Omental fat pad (tissue), 4 donors: ENCODE measurements around the gene SLCO3A1. TPM values are rescaled to one million over a fixed set of nuclear protein-coding genes. Genes with fewer than 3 reads are reported as not detected.

Experiments
- ATAC-seq: fragments of 150-250 bp; one replicate; pipeline ENCODE4 v1.9.1; 2016; ENCODE audit warnings: mild to moderate bottlenecking, moderate library complexity; ENCODE audit not compliant: low FRiP score
- DNase-seq: peaks from one replicate; pipeline ENCODE4 v3.0.0-alpha.2; 2019; ENCODE audit warnings: low spot score
- CTCF ChIP-seq, 3 donors: fragments of 450-650 bp; IDR thresholded peaks; one replicate each; pipeline ENCODE4 v1.5.1; 2016 to 2017; ENCODE audit warnings: antibody characterized with exemption in 3 of 3, mild to moderate bottlenecking in 3 of 3, moderate library complexity in 2 of 3
- total RNA-seq, 4 donors: library from RNA; depleted of rRNA; stranded (reverse); fragments of >200 nt; gene quantifications; one replicate each; pipeline ENCODE4 v1.1.0, GENCODE V29; 2016

SLCO3A1 gene
- total RNA-seq, 4 donors from 2014 or later, result 12.3 to 21.8 (median 14.8) TPM

GRCh38 chr15:91912336-91912735, 58.8 kb downstream of the SLCO3A1 start:
- DNase-seq (no peak), ATAC-seq (no peak)
- TF ChIP-seq CTCF (IDR thresholded peaks at IDR 0.05), result no peak

DNA sequence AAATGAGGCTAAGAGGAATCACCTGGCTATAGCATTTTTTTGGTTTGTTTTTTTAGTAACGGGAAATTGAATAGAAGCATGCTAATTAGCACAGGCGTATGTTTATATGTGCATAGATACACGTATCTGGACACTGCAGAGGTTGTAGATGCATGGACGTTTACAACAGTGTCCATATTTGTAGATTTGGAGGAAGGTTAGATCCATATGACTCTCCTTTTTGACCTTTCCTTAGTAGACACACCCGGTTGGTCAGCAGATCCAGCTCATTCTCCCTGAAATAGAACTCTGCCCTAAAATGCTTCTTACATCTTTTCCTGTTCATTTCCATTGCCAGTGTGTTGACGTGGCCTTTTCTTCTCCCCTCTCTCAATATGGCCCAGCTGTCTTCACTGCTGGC, 60.1 kb downstream of the SLCO3A1 start:
- ATAC-seq, result no peak
- no peak for TF ChIP-seq CTCF (IDR thresholded peaks at IDR 0.05)
- DNase-seq, result no peak

- TF ChIP-seq CTCF (IDR thresholded peaks at IDR 0.05), result no peak
- DNase-seq (no peak), ATAC-seq (no peak)
Measured at GRCh38 chr15:91915576-91915975, 62.1 kb downstream of the SLCO3A1 start.

- ATAC-seq, result no peak
- TF ChIP-seq CTCF (IDR thresholded peaks at IDR 0.05), result no peak
- no peak for DNase-seq
Measured at GRCh38 chr15:91916051-91916450, 62.5 kb downstream of the SLCO3A1 start.

DNA sequence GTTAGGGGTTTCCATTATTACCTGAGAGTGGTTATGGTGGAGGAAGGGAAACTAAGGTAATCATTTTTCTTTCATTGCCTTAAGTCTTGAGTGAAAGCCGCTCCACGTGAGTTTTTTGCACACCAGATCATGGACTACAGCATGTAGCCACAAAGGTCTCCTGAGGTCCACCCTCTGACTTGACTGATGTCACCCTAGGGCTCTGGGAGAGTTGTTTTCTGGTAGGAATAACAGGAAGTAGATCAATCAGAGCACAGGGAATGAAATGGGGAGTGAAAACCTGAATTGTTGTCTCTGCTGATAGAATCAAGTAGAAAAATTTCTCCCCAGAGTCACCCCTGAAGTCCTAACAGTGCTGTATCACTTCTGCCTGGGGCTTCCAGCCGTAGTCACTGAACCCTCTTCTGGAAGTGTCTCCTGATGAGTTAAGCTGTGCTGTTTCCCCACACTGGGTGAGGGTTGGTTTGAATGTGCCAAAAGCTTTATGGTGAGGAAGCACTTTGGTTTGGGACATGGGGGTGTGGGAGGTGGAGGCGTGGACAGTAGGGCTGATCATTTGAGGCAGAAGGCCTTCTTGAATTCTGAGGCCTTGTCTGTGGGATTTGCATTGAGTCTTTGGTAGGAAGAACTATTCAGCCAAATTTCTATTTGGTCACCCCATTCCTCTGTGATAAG, 64.3 kb downstream of the SLCO3A1 start:
- ATAC-seq (no peak), DNase-seq (no peak)
- no peak for TF ChIP-seq CTCF (IDR thresholded peaks at IDR 0.05)

- no peak for DNase-seq
- no peak for TF ChIP-seq CTCF (IDR thresholded peaks at IDR 0.05)
- ATAC-seq, result no peak
Measured at GRCh38 chr15:91919014-91919534, 65.6 kb downstream of the SLCO3A1 start.

- no peak for TF ChIP-seq CTCF (IDR thresholded peaks at IDR 0.05)
- DNase-seq (no peak), ATAC-seq (no peak)
Measured at GRCh38 chr15:91921188-91921842, 67.8 kb downstream of the SLCO3A1 start.
